ENCODE results near the gene MINDY4.

The MINDY4 gene

GRCh38 chr7:30771174-30771879 lies at the start of gene MINDY4:
Gene MINDY4 (plus strand): TSS chr7:30771417. CDS start chr7:30771494, 77 bp downstream.
- DNase-seq (ENCODE audit: low read depth), result peak; percentile 76
- TF ChIP-seq CTCF (conservative IDR thresholded peaks at IDR 0.05; ENCODE audit: low read length), result no peak
- H3K4me3 ChIP-seq (ENCODE audit: low read length), result peak within 1 kb of the TSS; percentile 79

- no peak overlapping the region for H3K4me3 ChIP-seq (ENCODE audit: low read length)
- TF ChIP-seq CTCF (conservative IDR thresholded peaks at IDR 0.05; ENCODE audit: low read length), result no peak
- no peak for DNase-seq (ENCODE audit: low read depth)
Observed at GRCh38 chr7:30722187-30722586, 49.0 kb upstream of the MINDY4 start.

- no peak for TF ChIP-seq CTCF (conservative IDR thresholded peaks at IDR 0.05; ENCODE audit: low read length)
- DNase-seq (ENCODE audit: low read depth), result no peak
- no peak overlapping the region for H3K4me3 ChIP-seq (ENCODE audit: low read length)
Observed at GRCh38 chr7:30722671-30723070, 48.5 kb upstream of the MINDY4 start.

- DNase-seq (ENCODE audit: low read depth), result no peak
- H3K4me3 ChIP-seq (ENCODE audit: low read length), result no peak overlapping the region
- no peak for TF ChIP-seq CTCF (conservative IDR thresholded peaks at IDR 0.05; ENCODE audit: low read length)
Observed at GRCh38 chr7:30723776-30724175, 47.4 kb upstream of the MINDY4 start.

- H3K4me3 ChIP-seq (ENCODE audit: low read length), result no peak overlapping the region
- TF ChIP-seq CTCF (conservative IDR thresholded peaks at IDR 0.05; ENCODE audit: low read length), result no peak
- no peak for DNase-seq (ENCODE audit: low read depth)
Observed at GRCh38 chr7:30726296-30727006, 44.8 kb upstream of the MINDY4 start.

GRCh38 chr7:30727061-30727945 lies 43.9 kb upstream of the MINDY4 start:
- peak; percentile 51 for DNase-seq (ENCODE audit: low read depth)
- no peak overlapping the region for H3K4me3 ChIP-seq (ENCODE audit: low read length)
- TF ChIP-seq CTCF (conservative IDR thresholded peaks at IDR 0.05; ENCODE audit: low read length), result no peak
